ENCODE data around the gene IZUMO4. TPM values are rescaled to one million over a fixed set of nuclear protein-coding genes. Genes with fewer than 3 reads are reported as not detected.

Gene IZUMO4
- total and polyA plus RNA-seq, 10 of the 15 experiments (the other 5 are each of a cell fraction or from before 2014, with no cell fraction given), result 0.53 to 27.1 (median 7.5) TPM

DNA sequence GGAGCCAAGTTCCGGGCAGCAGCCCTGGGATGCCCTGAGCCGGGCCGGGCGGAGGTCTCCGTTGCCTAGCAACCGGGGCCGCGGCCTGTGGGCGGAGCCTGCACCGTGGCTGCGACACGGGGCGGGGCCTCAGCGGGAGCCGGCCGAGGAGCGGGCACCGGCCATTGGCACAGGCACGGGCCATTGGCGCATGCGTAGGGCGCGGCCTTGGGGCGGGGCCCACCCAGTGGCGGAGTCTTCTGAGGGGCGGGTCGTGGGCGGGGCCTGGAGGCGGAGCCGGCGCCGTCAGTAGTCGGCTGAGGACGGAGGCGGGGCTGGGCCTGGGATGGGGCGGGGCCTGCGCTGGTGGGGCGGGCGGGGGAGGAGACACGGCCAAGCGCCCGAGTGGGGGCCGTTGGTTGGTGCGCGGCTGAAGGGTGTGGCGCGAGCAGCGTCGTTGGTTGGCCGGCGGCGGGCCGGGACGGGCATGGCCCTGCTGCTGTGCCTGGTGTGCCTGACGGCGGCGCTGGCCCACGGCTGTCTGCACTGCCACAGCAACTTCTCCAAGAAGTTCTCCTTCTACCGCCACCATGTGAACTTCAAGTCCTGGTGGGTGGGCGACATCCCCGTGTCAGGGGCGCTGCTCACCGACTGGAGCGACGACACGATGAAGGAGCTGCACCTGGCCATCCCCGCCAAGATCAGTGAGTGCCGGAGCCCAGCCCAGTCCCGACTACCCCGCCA is at the start of gene IZUMO4 (continued):
- TF ChIP-seq ETV6 (conservative IDR thresholded peaks at IDR 0.05 in 1 of 2, IDR thresholded peaks at IDR 0.05 in 1 of 2; ENCODE audit: borderline replicate concordance in 1 of 2, low read depth in 1 of 2) (no peak), KLF5 (IDR thresholded peaks at IDR 0.05; ENCODE audit: partially characterized antibody) (peak; percentile 4), BHLHE40 (IDR thresholded peaks at IDR 0.05; ENCODE audit: borderline replicate concordance in 1 of 2, low read depth in 2 of 2, low read length in 1 of 2) (peak in 1 of 2 experiments; percentile 50; a peak in 1 of 4 replicates), BMI1 (IDR thresholded peaks at IDR 0.05; ENCODE audit: borderline replicate concordance) (peak; percentile 99), GATAD2B (conservative IDR thresholded peaks at IDR 0.05; ENCODE audit: low read depth) (peak; percentile 61), CHD2 (IDR thresholded peaks at IDR 0.05; ENCODE audit: borderline replicate concordance, low read depth, low read length) (no peak), RB1 (IDR thresholded peaks at IDR 0.05; ENCODE audit: borderline replicate concordance) (peak; percentile 53; the same call in 1 of the 2 replicates), SIN3A (IDR thresholded peaks at IDR 0.05; ENCODE audit: low read depth, low read length) (peak; percentile 74; the same call in 1 of the 2 replicates), CBX3 (IDR thresholded peaks at IDR 0.05; ENCODE audit: borderline replicate concordance, low read depth) (no peak), RAD51 (IDR thresholded peaks at IDR 0.05) (no peak), PBX3 (IDR thresholded peaks at IDR 0.05; ENCODE audit: insufficient replicate concordance, low read depth, low read length) (no peak), ZBTB4 (CRISPR knock-in tag; IDR thresholded peaks at IDR 0.05) (no peak), MXI1 (IDR thresholded peaks at IDR 0.05; ENCODE audit: low read depth, low read length) (peak; percentile 69), DPF2 (IDR thresholded peaks at IDR 0.05) (no peak; the same call in 1 of the 2 replicates), CREB1 (IDR thresholded peaks at IDR 0.05; ENCODE audit: low read depth) (0 out of 2 replicates have a peak, but pooled peaks have one; percentile 27), RFX5 (IDR thresholded peaks at IDR 0.05; ENCODE audit: low read depth, low read length) (no peak), ATF2 (IDR thresholded peaks at IDR 0.05; ENCODE audit: low read length) (no peak), SREBF1 (IDR thresholded peaks at IDR 0.05; ENCODE audit: low read length) (no peak), NFYB (IDR thresholded peaks at IDR 0.05; ENCODE audit: insufficient read depth, low read depth, low read length) (peak; percentile 59; the same call in 1 of the 2 replicates), FOXM1 (IDR thresholded peaks at IDR 0.05; ENCODE audit: low read depth, low read length) (no peak)
- TF ChIP-seq, protein P1, sequence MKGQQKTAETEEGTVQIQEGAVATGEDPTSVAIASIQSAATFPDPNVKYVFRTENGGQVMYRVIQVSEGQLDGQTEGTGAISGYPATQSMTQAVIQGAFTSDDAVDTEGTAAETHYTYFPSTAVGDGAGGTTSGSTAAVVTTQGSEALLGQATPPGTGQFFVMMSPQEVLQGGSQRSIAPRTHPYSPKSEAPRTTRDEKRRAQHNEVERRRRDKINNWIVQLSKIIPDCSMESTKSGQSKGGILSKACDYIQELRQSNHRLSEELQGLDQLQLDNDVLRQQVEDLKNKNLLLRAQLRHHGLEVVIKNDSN (IDR thresholded peaks at IDR 0.05; ENCODE audit: borderline replicate concordance, extremely low read length, insufficient read depth, low read depth, low read length), result no peak

Data from GM12878 (cell line).